Measurements from ENCODE around the gene ACAP3.

ACAP3 gene

DNA sequence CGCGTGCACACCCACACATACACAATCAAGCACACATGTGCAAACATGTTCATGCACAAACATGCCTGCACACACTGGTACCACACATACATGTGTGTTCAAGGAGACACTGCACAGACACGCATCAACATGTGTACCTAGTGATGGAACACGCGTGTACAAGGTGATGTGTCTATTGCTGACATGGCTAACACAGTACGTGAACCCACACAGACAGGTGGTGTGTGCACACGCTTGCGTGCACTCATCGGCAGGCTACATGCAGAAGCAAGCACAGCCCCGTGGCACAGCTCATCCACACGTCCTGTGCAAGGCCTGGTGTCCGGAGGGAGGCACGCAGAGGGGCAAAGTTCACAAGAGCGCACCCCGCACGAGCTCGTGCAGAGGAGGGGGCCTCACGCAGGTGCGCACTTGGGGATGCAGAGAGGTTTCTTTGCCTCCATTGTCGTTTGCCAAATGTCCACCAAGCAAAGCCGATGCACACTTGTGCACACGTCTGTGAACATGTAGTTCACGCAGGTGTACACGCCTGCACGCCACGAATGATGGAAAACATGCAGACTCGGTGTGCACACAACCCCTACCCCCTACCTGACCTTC, 969 bp downstream of the ACAP3 start:
- Histone ChIP-seq H3K9me3 (replicated peaks; ENCODE audit: insufficient read depth, low read length) (no peaks in the 10 kb centered on the region), H3K4me1 (ENCODE audit: low read length) (peaks cover 10% of the 10 kb centered on the region), H3K36me3 (replicated peaks; ENCODE audit: insufficient read depth, low read length) (no peaks in the 10 kb centered on the region), H3K27ac (ENCODE audit: low read length) (no peak overlapping the region), H3F3A (ENCODE audit: insufficient read depth, low read length) (peaks cover 3% of the 10 kb centered on the region; the same call in 1 of the 2 replicates), H3K27me3 (replicated peaks; ENCODE audit: insufficient read depth, low read length) (no peaks in the 10 kb centered on the region), H3K79me2 (ENCODE audit: low read length) (peaks cover 44% of the 10 kb centered on the region), H3K4me3 (ENCODE audit: low read length) (peak overlapping the region; percentile 87), H3K9me2 (replicated peaks; ENCODE audit: insufficient read depth, low read length) (no peaks in the 10 kb centered on the region), H4K20me1 (ENCODE audit: insufficient read depth, low read length) (no peaks in the 10 kb centered on the region), H2AFZ (ENCODE audit: low read length) (peak overlapping the region; percentile 45), H3K4me2 (ENCODE audit: low read depth, low read length) (peak overlapping the region; percentile 98), H3K9ac (ENCODE audit: low read length) (peak overlapping the region; percentile 66; the same call in 1 of the 2 replicates)
- no peak for TF ChIP-seq EZH2 (optimal IDR thresholded peaks at IDR 0.05; ENCODE audit: low read depth, low read length)
- TF ChIP-seq, protein P1, sequence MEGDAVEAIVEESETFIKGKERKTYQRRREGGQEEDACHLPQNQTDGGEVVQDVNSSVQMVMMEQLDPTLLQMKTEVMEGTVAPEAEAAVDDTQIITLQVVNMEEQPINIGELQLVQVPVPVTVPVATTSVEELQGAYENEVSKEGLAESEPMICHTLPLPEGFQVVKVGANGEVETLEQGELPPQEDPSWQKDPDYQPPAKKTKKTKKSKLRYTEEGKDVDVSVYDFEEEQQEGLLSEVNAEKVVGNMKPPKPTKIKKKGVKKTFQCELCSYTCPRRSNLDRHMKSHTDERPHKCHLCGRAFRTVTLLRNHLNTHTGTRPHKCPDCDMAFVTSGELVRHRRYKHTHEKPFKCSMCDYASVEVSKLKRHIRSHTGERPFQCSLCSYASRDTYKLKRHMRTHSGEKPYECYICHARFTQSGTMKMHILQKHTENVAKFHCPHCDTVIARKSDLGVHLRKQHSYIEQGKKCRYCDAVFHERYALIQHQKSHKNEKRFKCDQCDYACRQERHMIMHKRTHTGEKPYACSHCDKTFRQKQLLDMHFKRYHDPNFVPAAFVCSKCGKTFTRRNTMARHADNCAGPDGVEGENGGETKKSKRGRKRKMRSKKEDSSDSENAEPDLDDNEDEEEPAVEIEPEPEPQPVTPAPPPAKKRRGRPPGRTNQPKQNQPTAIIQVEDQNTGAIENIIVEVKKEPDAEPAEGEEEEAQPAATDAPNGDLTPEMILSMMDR (IDR thresholded peaks at IDR 0.05; ENCODE audit: low read length): no peak
- no peak for DNase-seq

GRCh38 chr1:1306070-1306660, 1.6 kb downstream of the ACAP3 start:
- TF ChIP-seq, protein P1 (IDR thresholded peaks at IDR 0.05; ENCODE audit: low read length): no peak
- TF ChIP-seq EZH2phosphoT487 (IDR thresholded peaks at IDR 0.05; ENCODE audit: low read length): no peak
- no peak for TF ChIP-seq EZH2 (optimal IDR thresholded peaks at IDR 0.05; ENCODE audit: low read depth, low read length)
- Histone ChIP-seq H3K9me2 (replicated peaks; ENCODE audit: insufficient read depth, low read length) (no peaks in the 10 kb centered on the region), H2AFZ (ENCODE audit: low read length) (no peak overlapping the region), H3K4me3 (ENCODE audit: low read length) (peak overlapping the region; percentile 87; the same call in 1 of the 2 replicates), H3K9ac (ENCODE audit: low read length) (no peak overlapping the region), H4K20me1 (ENCODE audit: insufficient read depth, low read length) (no peaks in the 10 kb centered on the region), H3K27ac (ENCODE audit: low read length) (no peak overlapping the region), H3K4me1 (ENCODE audit: low read length) (peaks cover 10% of the 10 kb centered on the region), H3K9me3 (replicated peaks; ENCODE audit: insufficient read depth, low read length) (no peaks in the 10 kb centered on the region), H3K36me3 (replicated peaks; ENCODE audit: insufficient read depth, low read length) (no peaks in the 10 kb centered on the region), H3K79me2 (ENCODE audit: low read length) (peaks cover 44% of the 10 kb centered on the region), H3F3A (ENCODE audit: insufficient read depth, low read length) (peaks cover 3% of the 10 kb centered on the region; the same call in 1 of the 2 replicates), H3K27me3 (replicated peaks; ENCODE audit: insufficient read depth, low read length) (no peaks in the 10 kb centered on the region), H3K4me2 (ENCODE audit: low read depth, low read length) (peak overlapping the region; percentile 98)
- DNase-seq: no peak

- Histone ChIP-seq H3F3A (ENCODE audit: insufficient read depth, low read length) (peaks cover 3% of the 10 kb centered on the region; the same call in 1 of the 2 replicates), H3K9me3 (replicated peaks; ENCODE audit: insufficient read depth, low read length) (no peaks in the 10 kb centered on the region), H4K20me1 (ENCODE audit: insufficient read depth, low read length) (no peaks in the 10 kb centered on the region), H3K9me2 (replicated peaks; ENCODE audit: insufficient read depth, low read length) (no peaks in the 10 kb centered on the region), H3K4me1 (ENCODE audit: low read length) (peaks cover 10% of the 10 kb centered on the region), H2AFZ (ENCODE audit: low read length) (no peak overlapping the region), H3K79me2 (ENCODE audit: low read length) (peaks cover 44% of the 10 kb centered on the region), H3K27me3 (replicated peaks; ENCODE audit: insufficient read depth, low read length) (no peaks in the 10 kb centered on the region), H3K27ac (ENCODE audit: low read length) (no peak overlapping the region), H3K9ac (ENCODE audit: low read length) (no peak overlapping the region), H3K4me2 (ENCODE audit: low read depth, low read length) (no peak overlapping the region), H3K4me3 (ENCODE audit: low read length) (no peak overlapping the region), H3K36me3 (replicated peaks; ENCODE audit: insufficient read depth, low read length) (no peaks in the 10 kb centered on the region)
- TF ChIP-seq EZH2 (optimal IDR thresholded peaks at IDR 0.05; ENCODE audit: low read depth, low read length) (no peak), EZH2phosphoT487 (IDR thresholded peaks at IDR 0.05; ENCODE audit: low read length) (no peak)
- TF ChIP-seq, protein P1 (IDR thresholded peaks at IDR 0.05; ENCODE audit: low read length): no peak
- no peak for DNase-seq
Observed at GRCh38 chr1:1305300-1306069, 2.2 kb downstream of the ACAP3 start.

Measured in MM.1S (cell line).